ENCODE data around the gene USP32.
A peak's percentile ranks its signal among the peaks of the same experiment; 100 is the strongest.
"Not testable (repeated sequence)": the region's sequence is repeated elsewhere in the genome, so short reads cannot be mapped to it uniquely, and the experiment has no call there.

The USP32 gene

GRCh38 chr17:60292697-60293096 lies 99.2 kb downstream of the USP32 start:
- DNase-seq, result no peak

- no peak for DNase-seq
Observed at GRCh38 chr17:60284709-60285108, 107.2 kb downstream of the USP32 start.

- DNase-seq, result no peak
Observed at GRCh38 chr17:60283816-60284215, 108.1 kb downstream of the USP32 start.

GRCh38 chr17:60280673-60281072 lies 111.3 kb downstream of the USP32 start:
- no peak for DNase-seq

- DNase-seq, result no peak
Observed at GRCh38 chr17:60278237-60278636, 113.7 kb downstream of the USP32 start.

GRCh38 chr17:60277258-60277657 lies 114.7 kb downstream of the USP32 start:
- no peak for DNase-seq

- no peak for DNase-seq
Observed at GRCh38 chr17:60269417-60269816, 122.5 kb downstream of the USP32 start.

GRCh38 chr17:60260540-60260939 lies 131.4 kb downstream of the USP32 start:
- DNase-seq, result no peak

GRCh38 chr17:60258313-60258712 lies 133.6 kb downstream of the USP32 start:
- no peak for DNase-seq

GRCh38 chr17:60256174-60256573 lies 135.8 kb downstream of the USP32 start:
- peak; percentile 6 for DNase-seq

- no peak for DNase-seq
Observed at GRCh38 chr17:60253048-60253447, 138.9 kb downstream of the USP32 start.

GRCh38 chr17:60252459-60252858 lies 139.5 kb downstream of the USP32 start:
- DNase-seq, result no peak

GRCh38 chr17:60249290-60249826 lies 142.6 kb downstream of the USP32 start:
- no peak for DNase-seq

- no peak for DNase-seq
Observed at GRCh38 chr17:60248618-60249289, 143.2 kb downstream of the USP32 start.

- no peak for DNase-seq
Observed at GRCh38 chr17:60247836-60248461, 144.0 kb downstream of the USP32 start.

GRCh38 chr17:60244656-60245055 lies 147.3 kb downstream of the USP32 start:
- no peak for DNase-seq

GRCh38 chr17:60240290-60240689 lies 151.6 kb downstream of the USP32 start:
- no peak for DNase-seq

- DNase-seq, result no peak
Observed at GRCh38 chr17:60231691-60232090, 160.2 kb downstream of the USP32 start.

- peak; percentile 12 for DNase-seq
Observed at GRCh38 chr17:60231234-60231633, 160.7 kb downstream of the USP32 start.

- DNase-seq, result no peak
Observed at GRCh38 chr17:60230358-60230757, 161.6 kb downstream of the USP32 start.

GRCh38 chr17:60229188-60229802 lies 162.6 kb downstream of the USP32 start:
- no peak for DNase-seq

GRCh38 chr17:60227276-60227675 lies 164.7 kb downstream of the USP32 start:
- DNase-seq, result not testable (repeated sequence)

- no peak for DNase-seq
Observed at GRCh38 chr17:60224064-60224463, 167.9 kb downstream of the USP32 start.

- DNase-seq, result no peak
Observed at GRCh38 chr17:60223456-60223855, 168.5 kb downstream of the USP32 start.
